HG03280 (cell line): ENCODE results near the gene ADGRF1.
"Not testable (repeated sequence)": the region's sequence is repeated elsewhere in the genome, so short reads cannot be mapped to it uniquely, and the experiment has no call there.

Source experiments
- ATAC-seq: cut with Tn5 transposase; IDR thresholded peaks from one replicate; pipeline ENCODE4 v1.9.1; 2021; ENCODE audit warnings: mild to moderate bottlenecking, moderate library complexity; ENCODE audit not compliant: unreplicated experiment

The ADGRF1 gene

DNA sequence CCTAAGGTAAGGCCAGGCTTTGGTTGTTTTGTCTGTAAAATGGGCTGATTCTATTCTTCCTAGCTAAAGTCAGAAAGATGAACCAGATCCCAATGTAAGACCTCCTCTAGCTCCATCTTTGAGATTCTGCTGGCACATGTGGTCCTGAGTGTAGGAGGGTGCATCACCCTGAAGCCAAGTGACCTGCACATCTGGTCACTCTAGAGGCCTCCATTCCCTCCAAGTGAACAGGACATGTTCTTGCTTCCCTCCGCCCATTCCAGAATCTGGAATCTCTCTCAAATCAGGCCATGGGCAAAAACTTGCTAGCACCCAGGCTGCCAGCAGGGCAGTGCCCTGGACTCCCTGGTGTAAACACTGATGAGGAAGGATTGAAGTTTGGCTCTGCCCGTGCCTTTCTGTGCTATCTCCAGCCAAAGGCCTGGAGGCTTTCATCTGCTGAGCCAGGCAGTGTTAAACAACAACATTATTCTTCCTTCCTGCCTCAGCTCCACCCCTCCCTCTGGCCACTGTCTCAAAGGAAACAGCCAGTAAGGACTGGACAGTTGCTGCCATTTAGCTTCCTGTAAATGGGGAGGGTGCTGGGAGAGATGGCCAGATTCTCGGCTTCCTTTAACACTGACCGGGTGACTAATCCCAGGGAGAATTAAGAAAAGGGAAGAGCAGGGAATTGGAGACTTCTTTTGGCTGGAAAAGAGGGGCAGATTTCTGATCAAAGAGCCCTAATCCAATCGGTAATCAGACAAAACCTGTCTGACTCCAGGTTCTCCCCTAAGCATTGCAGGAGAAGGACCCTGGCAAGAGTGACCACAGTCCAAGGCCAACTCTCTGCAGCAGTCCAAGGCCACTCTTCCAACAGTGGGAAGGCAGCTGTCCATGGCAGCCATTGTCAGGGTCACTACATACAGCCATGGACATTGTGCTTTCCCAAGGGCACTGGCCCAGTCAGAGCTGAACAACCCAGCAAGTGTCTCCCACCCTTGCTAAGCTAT lies 19.5 kb upstream of the ADGRF1 start:
- no peak for ATAC-seq

- no peak for ATAC-seq
Measured at GRCh38 chr6:47059216-47059885, 17.2 kb upstream of the ADGRF1 start.

- no peak for ATAC-seq
Measured at GRCh38 chr6:47057830-47058540, 15.9 kb upstream of the ADGRF1 start.

DNA sequence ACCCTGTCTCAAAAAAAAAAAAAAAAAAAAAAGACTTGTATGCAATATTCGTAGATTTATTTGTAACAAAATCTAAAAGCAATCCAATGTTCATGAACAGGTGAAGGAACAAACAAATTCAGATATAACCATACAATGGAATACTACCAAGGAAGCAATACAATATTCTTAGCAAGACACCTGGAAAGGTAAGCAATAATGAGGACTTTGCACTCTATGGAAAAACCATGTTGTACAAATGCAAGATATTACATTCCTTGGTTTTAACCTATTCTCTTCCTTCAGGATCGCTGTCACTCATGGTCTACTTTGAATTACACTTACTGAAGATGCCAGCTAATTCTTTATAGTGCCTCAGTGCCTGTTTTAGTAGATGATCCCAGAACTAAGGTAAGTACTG lies 14.7 kb upstream of the ADGRF1 start:
- no peak for ATAC-seq

DNA sequence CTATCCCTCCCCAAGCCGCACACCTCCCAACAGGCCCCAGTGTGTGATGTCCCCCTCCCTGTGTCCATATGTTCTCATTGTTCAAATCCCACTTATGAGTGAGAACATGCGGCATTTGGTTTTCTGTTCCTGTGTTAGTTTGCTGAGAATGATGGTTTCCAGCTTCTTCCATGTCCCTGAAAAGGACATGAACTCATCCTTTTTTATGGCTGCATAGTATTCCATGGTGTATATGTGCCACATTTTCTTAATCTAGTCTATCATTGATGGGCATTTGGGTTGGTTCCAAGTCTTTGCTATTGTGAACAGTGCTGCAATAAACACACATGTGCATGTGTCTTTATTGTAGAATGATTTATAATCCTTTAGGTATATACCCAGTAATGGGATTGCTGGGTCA lies 12.2 kb upstream of the ADGRF1 start:
- not testable (repeated sequence) for ATAC-seq

DNA sequence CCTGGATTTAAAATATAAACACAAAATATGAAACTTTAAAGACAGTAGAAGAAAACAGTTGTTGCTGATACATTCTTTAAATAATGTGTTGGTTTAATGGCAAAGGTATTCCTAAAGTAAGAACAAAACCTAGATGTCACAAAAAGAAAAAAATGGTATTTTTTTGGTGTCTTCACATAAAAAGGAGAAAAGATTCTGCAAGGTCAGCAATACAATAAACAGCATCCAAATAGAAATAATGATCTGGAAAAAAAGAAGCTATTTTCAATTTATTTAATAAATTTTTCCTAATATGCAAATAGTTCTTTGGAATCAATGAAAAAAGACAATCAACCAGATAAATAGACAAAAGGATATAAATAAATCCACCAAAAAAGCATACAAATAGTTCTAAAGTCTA lies 6.5 kb upstream of the ADGRF1 start:
- no peak for ATAC-seq

DNA sequence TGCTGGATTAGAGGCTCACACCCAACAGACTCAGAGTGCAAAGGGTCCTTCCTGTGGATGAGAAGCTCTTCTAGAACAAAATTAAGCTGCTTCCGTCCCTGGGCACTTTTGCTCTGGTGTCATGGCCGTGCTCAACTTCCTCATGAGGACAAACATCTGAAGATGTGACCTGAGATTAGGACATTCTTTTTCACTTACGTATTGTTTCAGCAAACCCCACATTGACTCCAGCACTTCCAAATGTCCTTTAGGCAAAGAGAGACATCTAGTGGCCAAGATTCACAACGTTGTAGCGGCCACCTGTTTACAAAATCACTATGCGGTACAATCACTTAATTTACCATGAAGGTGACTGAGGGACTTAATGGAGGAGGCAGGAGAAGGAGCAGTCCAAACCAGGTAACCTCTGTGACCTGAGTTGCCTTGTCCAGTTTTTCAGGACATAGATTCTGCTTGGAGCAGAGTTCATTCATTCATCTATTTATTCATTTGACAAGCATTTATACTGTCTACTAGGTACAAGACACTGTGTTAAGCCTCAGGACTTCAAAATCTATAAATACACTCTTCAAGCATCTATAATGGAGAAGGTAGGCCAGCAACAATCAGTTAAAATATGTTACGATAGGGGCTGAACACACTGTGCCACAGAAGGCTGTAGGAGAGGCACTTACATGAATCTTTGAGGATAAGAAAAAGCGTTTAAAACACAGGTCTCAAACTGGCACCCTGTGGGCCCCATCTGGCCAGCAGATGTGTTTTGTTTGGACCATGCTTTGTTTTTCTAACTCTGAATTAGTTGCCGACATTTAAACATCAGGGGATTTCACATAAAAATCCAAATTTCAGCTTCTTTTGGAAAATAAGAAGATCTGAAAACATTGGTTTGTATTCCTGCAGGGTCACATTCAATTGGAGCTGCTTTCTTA lies 5.6 kb upstream of the ADGRF1 start:
- ATAC-seq, result peak; percentile 77

GRCh38 chr6:47047097-47047478 lies 5.0 kb upstream of the ADGRF1 start:
- no peak for ATAC-seq

DNA sequence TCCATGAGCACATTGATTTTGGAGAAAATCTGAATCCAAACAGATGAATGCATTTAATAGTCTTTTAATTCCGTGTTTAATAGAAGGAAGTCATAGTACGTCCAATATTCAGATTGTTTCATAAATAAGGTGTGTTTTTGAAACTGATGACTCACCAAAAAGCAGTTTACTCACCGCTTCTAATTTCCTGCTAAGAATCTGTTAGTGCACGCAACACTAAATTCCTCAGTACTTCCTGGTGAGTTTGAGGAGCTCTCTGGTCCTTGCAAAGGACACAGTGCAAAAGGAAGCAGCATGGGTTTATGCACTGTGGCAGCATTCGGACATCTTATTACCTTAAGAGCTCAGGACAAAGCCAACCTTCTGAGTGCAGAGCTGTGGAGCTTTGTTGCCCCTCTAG lies 2.3 kb upstream of the ADGRF1 start:
- no peak for ATAC-seq

GRCh38 chr6:47043286-47043685 lies 1.2 kb upstream of the ADGRF1 start:
- ATAC-seq, result no peak

- ATAC-seq, result no peak
Measured at GRCh38 chr6:47041741-47042140, 391 bp downstream of the ADGRF1 start.

DNA sequence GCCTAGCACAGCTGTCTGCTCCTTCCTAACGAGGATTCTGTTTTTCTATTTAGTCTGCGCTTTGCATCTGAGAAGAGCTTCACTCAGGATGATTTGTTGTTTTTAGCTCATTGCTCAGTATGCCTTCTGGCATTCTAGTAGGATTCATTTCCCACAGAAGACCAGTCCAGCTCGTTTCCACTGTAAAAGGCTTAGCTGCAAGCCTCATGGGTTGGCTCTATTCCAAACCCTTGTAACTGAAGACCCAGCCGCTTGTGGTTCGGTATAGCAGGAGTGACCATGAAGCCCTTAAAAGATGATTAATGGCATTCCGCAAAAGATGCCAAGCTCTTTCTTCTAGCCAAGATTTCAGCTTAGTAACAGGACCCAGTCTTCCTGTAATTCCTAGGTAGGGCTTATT lies 7.2 kb downstream of the ADGRF1 start:
- no peak for ATAC-seq

DNA sequence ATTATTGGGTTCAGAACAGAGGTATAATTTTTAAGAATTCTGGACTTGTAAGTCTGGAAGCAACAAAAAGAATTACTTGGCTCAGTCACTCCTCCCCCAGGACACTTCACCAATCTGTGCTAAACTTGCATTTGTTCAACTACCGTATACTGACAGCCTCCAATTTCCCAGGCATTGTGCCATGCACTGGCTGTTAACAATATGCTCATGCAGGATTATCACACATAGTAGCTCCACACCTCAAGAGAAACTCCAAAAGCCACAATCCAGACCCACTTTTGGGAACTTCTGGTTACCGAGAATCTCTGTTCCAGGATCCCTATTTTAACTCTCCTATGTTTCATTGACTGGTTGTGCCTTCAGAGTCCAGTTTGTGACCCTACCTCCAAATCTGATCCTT lies 7.7 kb downstream of the ADGRF1 start:
- ATAC-seq, result no peak

DNA sequence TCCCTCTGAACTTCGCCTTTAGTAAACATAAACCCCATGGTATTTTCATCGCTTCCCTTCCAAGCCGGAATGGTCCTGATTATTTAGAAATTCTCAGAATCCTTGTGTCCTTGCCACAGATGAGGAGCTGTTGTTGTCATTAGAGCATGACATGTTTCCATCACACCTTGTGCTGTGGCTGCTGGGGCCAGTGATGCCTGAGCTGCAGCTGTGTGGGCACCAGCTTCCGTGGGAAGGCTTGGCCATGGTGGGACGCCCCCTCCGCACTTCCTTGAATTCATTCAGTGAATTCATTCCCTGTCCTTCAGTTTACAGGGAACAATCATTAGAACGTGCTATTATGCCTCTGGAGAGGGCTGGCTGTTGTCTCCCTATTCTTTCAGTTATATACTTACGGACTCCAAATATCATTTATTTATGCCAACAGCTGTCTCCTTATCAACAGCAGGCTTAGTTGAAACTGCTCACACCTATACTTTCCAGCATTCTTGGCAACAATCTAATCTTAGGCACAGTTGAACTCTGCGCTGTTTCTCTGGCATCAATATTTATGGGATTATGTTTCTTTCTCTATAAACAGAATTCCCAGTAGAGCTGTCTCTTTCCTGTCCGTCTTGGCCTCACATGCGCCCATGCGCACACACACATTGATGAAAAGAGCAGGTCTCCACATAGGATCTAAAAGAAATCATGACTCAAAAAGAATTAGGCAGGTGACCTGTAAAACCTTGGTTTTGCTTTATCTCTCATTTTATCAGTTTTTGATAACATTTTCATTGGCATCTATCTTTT lies 9.0 kb downstream of the ADGRF1 start:
- no peak for ATAC-seq

GRCh38 chr6:47031656-47032055 lies 10.5 kb downstream of the ADGRF1 start:
- ATAC-seq, result no peak

DNA sequence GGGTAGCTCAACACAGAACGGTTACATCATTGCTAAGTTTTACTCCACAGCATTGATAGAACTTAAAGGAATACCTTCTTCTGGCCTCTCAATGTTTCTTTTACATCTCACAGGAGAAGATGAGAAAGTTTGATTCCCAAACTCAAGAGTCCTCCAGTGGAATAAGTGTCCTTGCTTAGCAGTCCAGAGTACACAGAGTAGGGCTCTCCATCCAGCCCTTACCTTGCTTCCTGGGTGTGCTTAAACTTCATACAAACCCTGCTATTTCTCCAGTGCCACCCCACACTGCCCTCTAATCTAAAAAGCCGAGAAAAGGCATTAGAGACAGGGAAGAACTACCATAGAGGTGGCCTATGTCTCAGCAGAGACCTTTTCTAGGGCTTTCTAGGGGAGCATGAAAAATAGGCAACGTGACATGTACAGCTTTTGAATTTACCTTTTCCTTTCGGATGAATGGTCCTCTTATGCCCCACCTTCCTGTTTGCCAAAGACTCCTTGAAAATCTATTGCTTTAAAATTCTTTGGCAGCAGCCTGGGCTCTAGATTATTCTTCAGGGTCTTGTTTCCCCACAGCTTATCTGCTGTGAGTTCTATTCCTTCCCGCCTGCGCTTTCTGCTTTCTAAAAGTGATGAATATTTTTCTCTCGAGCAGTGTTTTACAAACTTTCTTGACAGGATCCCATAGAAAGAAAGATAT lies 12.1 kb downstream of the ADGRF1 start:
- no peak for ATAC-seq

DNA sequence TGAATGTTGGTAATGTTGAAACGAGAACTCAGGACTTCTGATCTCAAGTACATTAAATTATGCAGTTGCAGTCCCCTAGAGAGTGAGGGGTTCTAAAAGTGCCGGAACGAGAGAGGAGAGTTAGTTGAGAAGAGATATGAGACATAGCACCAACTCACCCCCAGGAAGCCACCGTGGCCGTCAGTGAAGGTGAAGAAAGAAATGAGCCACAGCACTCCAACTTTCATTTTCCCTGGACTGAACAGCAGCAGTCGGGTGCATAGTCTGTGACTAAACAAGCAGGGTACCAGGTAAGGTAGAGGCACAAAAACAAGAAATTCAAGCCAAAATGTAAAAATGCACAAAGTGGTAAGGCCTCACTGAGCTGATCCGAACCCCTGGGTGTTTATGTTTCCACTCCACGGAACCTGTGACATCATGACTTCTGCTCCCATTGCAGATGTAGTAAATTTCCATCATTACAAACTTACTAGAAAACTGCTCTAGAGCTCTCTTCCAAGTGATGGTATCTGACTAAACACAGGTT lies 13.2 kb downstream of the ADGRF1 start:
- no peak for ATAC-seq

DNA sequence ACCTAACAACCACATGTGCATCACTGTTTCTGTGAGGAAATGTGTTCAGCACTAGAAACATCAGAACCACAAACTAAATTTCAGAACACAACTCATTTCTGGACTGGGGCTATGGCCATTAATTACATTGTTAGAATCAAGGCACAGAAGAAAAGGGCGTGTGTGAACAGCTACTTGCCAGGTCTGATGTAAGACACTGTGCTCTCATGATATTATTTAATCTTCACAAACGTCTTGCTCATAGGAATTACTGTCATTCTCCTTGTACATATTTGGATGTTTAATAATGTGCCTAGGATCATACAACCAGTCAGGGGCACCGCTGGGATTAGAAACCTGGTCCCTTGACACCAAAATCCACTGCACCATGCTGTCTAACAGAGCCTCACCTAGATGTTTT lies 14.8 kb downstream of the ADGRF1 start:
- ATAC-seq, result no peak

DNA sequence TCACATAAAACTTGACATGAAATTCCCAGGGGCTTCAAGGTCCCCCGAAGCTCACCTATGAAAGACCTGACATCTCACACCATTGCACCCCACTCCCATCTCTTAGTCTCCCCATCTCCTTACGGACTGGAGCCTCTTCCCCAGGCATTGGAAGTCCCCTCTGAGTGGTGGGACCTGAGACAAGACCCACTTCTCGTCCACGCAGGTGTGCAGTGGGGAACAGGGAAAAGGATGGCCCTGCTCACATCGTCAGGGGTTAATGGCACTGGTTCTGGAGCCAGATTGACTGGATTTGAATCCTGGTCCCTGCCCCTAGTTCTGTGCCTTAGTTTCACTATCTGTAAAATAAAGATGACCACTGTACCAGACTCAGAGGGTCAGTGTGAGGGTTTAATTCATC lies 15.5 kb downstream of the ADGRF1 start:
- no peak for ATAC-seq
